Neural progenitor cell (in vitro differentiated cells): ENCODE data around the gene ZFHX3. TPM values are rescaled to one million over a fixed set of nuclear protein-coding genes. Genes with fewer than 3 reads are reported as not detected.

Experiments used
- DNase-seq: peaks from one replicate; pipeline ENCODE4 v3.0.0-alpha.2; 2016; ENCODE audit warnings: low spot score
- H2AFZ ChIP-seq: fragments of 200-600 bp; sonication (generic); replicated peaks from 2 replicates; pipeline ENCODE4 v1.6.1; 2016; ENCODE audit warnings: antibody characterized with exemption
- H3F3A ChIP-seq: fragments of 200-600 bp; sonication (generic); 2 replicates; pipeline ENCODE4 v1.6.1; 2016; ENCODE audit warnings: antibody characterized with exemption, low read depth
- H3K27ac ChIP-seq: fragments of 200-600 bp; sonication (generic); 2 replicates; pipeline ENCODE4 v1.5.1; 2016; ENCODE audit warnings: mild to moderate bottlenecking
- H3K27me3 ChIP-seq: fragments of 200-600 bp; sonication (generic); 2 replicates; pipeline ENCODE4 v1.6.1; 2016; ENCODE audit warnings: mild to moderate bottlenecking, moderate library complexity
- H3K36me3 ChIP-seq: fragments of 200-600 bp; sonication (generic); 2 replicates; pipeline ENCODE4 v1.5.1; 2016
- H3K4me1 ChIP-seq: fragments of 200-600 bp; sonication (generic); 2 replicates; pipeline ENCODE4 v1.6.1; 2016; ENCODE audit warnings: mixed run types
- H3K4me2 ChIP-seq: fragments of 200-600 bp; sonication (generic); 2 replicates; pipeline ENCODE4 v1.6.1; 2016
- H3K4me3 ChIP-seq: fragments of 200-600 bp; sonication (generic); 2 replicates; pipeline ENCODE4 v1.5.1; 2016
- H3K79me2 ChIP-seq: fragments of 200-600 bp; sonication (generic); 2 replicates; pipeline ENCODE4 v1.6.1; 2016; ENCODE audit warnings: low read depth
- H3K9ac ChIP-seq: fragments of 200-600 bp; sonication (generic); 2 replicates; pipeline ENCODE4 v1.6.1; 2016
- H3K9me3 ChIP-seq: fragments of 200-600 bp; sonication (generic); 2 replicates; pipeline ENCODE4 v1.5.1; 2016; ENCODE audit warnings: low read depth
- H4K20me1 ChIP-seq: fragments of 200-600 bp; sonication (generic); 2 replicates; pipeline ENCODE4 v1.6.1; 2016; ENCODE audit warnings: low read depth
- H3K27ac Mint-ChIP-seq: 3 replicates; pipeline ENCODE4 v1.8.0; 2021; ENCODE audit warnings: mixed read lengths
- H3K27me3 Mint-ChIP-seq: 2 replicates; pipeline ENCODE4 v1.8.0; 2022; ENCODE audit warnings: low read depth, mild to moderate bottlenecking, inconsistent platforms, moderate library complexity, mixed read lengths; ENCODE audit not compliant: insufficient read depth
- H3K36me3 Mint-ChIP-seq: 3 replicates; pipeline ENCODE4 v1.8.0; 2021; ENCODE audit warnings: mixed read lengths
- H3K4me1 Mint-ChIP-seq: 3 replicates; pipeline ENCODE4 v1.8.0; 2021; ENCODE audit warnings: mixed read lengths
- H3K4me3 Mint-ChIP-seq: 3 replicates; pipeline ENCODE4 v1.8.0; 2021; ENCODE audit warnings: mild to moderate bottlenecking, moderate library complexity, mixed read lengths
- H3K9me3 Mint-ChIP-seq: 3 replicates; pipeline ENCODE4 v1.8.0; 2020; ENCODE audit warnings: mixed read lengths
- EZH2 ChIP-seq: fragments of 200-600 bp; sonication (generic); IDR thresholded peaks from 2 replicates; pipeline ENCODE4 v1.6.1; 2017; ENCODE audit warnings: antibody characterized with exemption, mild to moderate bottlenecking, moderate library complexity
- EZH2phosphoT487 ChIP-seq: fragments of 200-600 bp; sonication (generic); IDR thresholded peaks from 2 replicates; pipeline ENCODE4 v1.6.1; 2017; ENCODE audit warnings: antibody characterized with exemption
- total RNA-seq: library from RNA; depleted of rRNA; stranded (reverse); fragments of >200 nt; gene quantifications from 2 replicates; pipeline ENCODE4 v1.2.3, GENCODE V29; 2015; ENCODE audit warnings: low replicate concordance
- TF ChIP-seq, protein P1 (sequence below): fragments of 200-600 bp; sonication (generic); IDR thresholded peaks from 2 replicates; pipeline ENCODE4 v1.5.1; 2017; ENCODE audit warnings: antibody characterized with exemption, mild to moderate bottlenecking

Gene ZFHX3
- total RNA-seq, 1 donor from 2014 or later = 2.4 TPM

DNA sequence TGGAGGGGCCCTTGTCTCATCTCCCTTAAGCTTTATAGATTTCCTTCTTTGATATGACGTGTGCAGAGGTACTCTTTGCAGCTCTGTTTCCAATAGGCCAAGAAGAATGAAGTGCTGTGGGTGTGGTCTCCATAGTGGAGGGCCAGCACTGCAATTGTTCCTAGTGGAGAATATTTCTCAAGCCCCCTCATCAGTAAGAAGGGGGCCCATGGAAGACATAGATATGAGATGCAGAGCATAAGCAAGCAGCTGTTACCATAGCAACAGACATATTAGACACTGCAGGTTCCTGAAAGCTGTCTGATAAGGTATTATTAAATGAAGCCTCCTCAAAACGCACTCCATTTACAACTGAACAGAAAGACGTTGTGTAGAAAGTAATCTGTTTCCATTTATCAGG lies 240.7 kb downstream of the ZFHX3 start:
- Histone ChIP-seq H3K4me3 (no peak overlapping the region), H2AFZ (no peak overlapping the region), H4K20me1 (no peaks in the 10 kb centered on the region), H3K4me2 (no peak overlapping the region), H3K4me1 (no peaks in the 10 kb centered on the region), H3K36me3 (no peaks in the 10 kb centered on the region), H3K9ac (no peak overlapping the region), H3F3A (no peaks in the 10 kb centered on the region), H3K9me3 (no peaks in the 10 kb centered on the region), H3K27me3 (no peaks in the 10 kb centered on the region), H3K79me2 (no peaks in the 10 kb centered on the region), H3K27ac (no peak overlapping the region)
- H3K4me3 Mint-ChIP-seq = no peak overlapping the region
- H3K9me3 Mint-ChIP-seq = no peaks in the 10 kb centered on the region
- H3K27me3 Mint-ChIP-seq = no peaks in the 10 kb centered on the region
- H3K4me1 Mint-ChIP-seq = peaks cover 15% of the 10 kb centered on the region
- H3K36me3 Mint-ChIP-seq = peaks cover 37% of the 10 kb centered on the region
- DNase-seq = no peak
- no peak overlapping the region for H3K27ac Mint-ChIP-seq
- TF ChIP-seq EZH2phosphoT487 (no peak), EZH2 (no peak)
- TF ChIP-seq, protein P1, sequence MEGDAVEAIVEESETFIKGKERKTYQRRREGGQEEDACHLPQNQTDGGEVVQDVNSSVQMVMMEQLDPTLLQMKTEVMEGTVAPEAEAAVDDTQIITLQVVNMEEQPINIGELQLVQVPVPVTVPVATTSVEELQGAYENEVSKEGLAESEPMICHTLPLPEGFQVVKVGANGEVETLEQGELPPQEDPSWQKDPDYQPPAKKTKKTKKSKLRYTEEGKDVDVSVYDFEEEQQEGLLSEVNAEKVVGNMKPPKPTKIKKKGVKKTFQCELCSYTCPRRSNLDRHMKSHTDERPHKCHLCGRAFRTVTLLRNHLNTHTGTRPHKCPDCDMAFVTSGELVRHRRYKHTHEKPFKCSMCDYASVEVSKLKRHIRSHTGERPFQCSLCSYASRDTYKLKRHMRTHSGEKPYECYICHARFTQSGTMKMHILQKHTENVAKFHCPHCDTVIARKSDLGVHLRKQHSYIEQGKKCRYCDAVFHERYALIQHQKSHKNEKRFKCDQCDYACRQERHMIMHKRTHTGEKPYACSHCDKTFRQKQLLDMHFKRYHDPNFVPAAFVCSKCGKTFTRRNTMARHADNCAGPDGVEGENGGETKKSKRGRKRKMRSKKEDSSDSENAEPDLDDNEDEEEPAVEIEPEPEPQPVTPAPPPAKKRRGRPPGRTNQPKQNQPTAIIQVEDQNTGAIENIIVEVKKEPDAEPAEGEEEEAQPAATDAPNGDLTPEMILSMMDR = no peak

DNA sequence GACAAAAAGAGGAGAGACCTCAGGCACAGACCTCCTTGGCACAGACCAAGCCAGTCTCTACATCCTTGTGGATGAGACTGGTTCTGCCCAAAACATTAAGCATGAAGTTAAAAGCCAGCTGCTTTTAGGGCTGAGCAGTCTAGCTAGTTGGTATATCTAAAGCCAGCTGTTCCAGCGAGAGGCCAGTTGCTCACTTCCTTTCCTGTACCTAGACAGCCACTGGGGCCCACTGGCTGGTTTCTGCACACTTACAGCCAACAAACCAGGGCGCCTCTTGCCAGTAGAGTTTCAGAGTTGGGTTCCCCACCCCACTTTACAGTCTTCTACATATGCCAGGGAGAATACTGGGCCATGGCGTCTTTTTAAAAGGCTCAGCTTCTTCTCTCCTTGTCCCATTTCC lies 242.4 kb downstream of the ZFHX3 start:
- Histone ChIP-seq H2AFZ (no peak overlapping the region), H3K4me2 (no peak overlapping the region), H3K9ac (no peak overlapping the region), H3F3A (no peaks in the 10 kb centered on the region), H4K20me1 (peaks cover 4% of the 10 kb centered on the region), H3K79me2 (no peaks in the 10 kb centered on the region), H3K4me3 (no peak overlapping the region), H3K36me3 (no peaks in the 10 kb centered on the region), H3K27ac (no peak overlapping the region), H3K4me1 (peaks cover 4% of the 10 kb centered on the region), H3K9me3 (no peaks in the 10 kb centered on the region), H3K27me3 (no peaks in the 10 kb centered on the region)
- Mint-ChIP-seq H3K36me3 (peaks cover 33% of the 10 kb centered on the region), H3K4me3 (no peak overlapping the region), H3K27ac (no peak overlapping the region), H3K9me3 (no peaks in the 10 kb centered on the region), H3K27me3 (no peaks in the 10 kb centered on the region), H3K4me1 (peaks cover 19% of the 10 kb centered on the region)
- no peak for TF ChIP-seq EZH2
- TF ChIP-seq, protein P1 = no peak
- no peak for TF ChIP-seq EZH2phosphoT487
- no peak for DNase-seq

DNA sequence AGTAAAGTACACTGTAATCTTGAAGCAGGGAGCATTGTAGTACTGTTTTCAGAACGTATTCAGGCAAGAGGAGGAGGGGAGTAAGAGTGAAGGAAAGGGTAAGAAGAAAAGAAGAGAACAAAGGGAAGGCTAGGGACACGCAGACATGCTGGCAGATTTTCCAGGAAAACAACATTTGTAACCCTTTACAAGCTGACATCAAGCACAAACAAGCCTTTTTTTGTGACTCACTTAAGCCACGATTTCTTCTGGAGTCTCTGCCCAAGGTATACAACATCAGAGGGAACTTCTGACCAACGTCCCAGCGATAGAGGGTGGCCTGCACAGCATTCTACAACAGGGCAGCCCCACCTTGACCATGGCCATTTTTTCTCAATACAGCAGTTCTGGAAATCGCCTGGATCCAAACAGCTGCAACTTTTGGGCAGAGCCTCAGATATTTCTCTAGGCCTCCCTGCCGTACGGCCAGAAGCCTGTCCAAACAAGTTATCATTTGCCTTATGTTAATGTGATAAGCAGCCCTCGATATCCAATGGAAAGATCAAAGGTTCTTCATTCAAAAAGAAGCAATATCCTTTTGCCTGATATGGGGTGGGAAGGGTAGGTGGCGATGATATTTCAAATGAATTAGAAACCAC lies 247.3 kb downstream of the ZFHX3 start:
- H4K20me1 ChIP-seq = peaks cover 4% of the 10 kb centered on the region
- peaks cover 57% of the 10 kb centered on the region for H3K36me3 Mint-ChIP-seq
- H3K36me3 ChIP-seq = no peaks in the 10 kb centered on the region
- TF ChIP-seq EZH2 (no peak), EZH2phosphoT487 (no peak)
- TF ChIP-seq, protein P1 = no peak
- no peak overlapping the region for H3K27ac ChIP-seq
- H3K4me2 ChIP-seq = peak overlapping the region; percentile 21
- H3K9me3 ChIP-seq = no peaks in the 10 kb centered on the region
- no peaks in the 10 kb centered on the region for H3K79me2 ChIP-seq
- H3K4me1 ChIP-seq = peaks cover 9% of the 10 kb centered on the region
- no peak overlapping the region for H3K9ac ChIP-seq
- H3F3A ChIP-seq = no peaks in the 10 kb centered on the region
- H3K27me3 Mint-ChIP-seq = no peaks in the 10 kb centered on the region
- H3K9me3 Mint-ChIP-seq = peaks cover 3% of the 10 kb centered on the region
- H3K27me3 ChIP-seq = no peaks in the 10 kb centered on the region
- H3K4me1 Mint-ChIP-seq = peaks cover 9% of the 10 kb centered on the region
- peak overlapping the region; percentile 7 for H3K27ac Mint-ChIP-seq
- H3K4me3 ChIP-seq = no peak overlapping the region
- H3K4me3 Mint-ChIP-seq = no peak overlapping the region
- H2AFZ ChIP-seq = no peak overlapping the region
- no peak for DNase-seq
